ENCODE measurements around the gene ATP5F1D.

Gene ATP5F1D

GRCh38 chr19:1283917-1284292, 42.4 kb downstream of the ATP5F1D start:
- FAIRE-seq, result no peak

DNA sequence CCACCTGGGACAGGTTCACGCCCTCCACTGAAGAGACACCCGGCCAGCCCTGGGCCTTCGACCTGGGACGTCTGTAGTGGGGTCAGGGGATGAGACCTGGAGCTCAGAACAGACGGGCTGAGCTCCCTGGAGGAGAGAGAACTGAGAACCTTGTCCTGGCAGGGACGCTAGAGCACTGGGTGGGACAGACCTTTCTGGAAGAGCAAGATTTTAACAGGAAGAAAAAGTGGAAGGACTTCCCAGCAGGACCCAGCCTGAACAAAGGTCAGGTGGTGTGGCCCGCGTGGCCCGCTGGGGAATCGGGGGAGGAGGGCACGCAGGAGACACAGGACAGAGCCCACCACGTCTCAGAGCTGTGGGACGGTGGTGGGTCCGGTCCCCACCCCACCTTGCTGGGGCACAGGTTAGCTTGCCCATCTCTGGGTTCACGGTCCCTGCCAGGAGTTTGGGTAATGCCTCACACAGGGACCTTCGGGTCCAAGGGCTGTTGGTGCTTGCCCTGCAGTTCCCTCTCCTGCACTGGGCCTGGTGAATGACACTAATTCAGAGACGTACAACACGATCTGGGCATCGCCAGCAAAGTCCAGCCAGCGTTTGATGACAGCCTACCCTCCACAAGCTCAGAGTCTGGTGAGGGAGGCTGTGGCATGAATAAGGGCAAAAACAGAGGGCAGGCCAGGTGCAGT, 42.9 kb downstream of the ATP5F1D start:
- no peak for FAIRE-seq

DNA sequence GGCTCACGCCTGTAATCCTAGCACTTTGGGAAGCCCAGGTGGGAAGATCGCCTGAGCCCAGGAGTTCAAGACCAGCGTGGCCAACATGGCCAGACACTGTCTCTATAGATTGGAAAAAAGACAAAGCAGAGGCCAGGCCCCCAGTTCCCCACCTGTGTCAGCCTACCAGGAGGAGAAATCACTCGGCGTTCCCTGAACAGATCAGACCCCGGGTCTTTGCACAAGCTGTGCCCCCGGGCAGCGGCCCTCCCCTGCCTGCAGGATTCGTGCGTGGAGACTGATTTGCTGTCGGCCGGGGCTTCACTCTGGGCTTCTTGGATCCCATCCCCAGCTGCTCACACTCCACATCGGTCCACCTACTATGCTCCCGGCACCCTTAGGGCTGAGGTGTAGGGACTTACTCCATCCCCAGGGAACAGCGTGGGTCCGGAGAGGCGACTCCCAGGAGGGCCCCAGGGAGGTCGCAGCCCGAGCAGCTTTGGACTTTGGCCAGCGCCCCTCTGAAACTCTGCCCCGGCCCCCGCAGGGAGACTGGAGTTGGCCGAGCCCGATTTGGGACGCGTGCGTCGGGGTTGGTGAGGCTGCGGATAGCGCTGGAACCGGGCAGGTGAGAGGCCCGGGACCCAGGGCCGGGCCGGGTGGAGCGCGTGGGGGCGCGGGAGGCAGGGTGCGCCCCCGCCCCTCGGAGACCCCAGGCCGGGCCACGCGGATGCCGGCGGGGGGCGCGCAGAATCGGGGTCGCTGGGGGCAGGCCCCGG, 43.6 kb downstream of the ATP5F1D start:
- no peak for FAIRE-seq

GRCh38 chr19:1285737-1286360, 44.3 kb downstream of the ATP5F1D start, which contains the start of gene EFNA2:
EFNA2 (plus strand) TSS chr19:1285873; CDS start chr19:1286169, 296 bp downstream.
- FAIRE-seq, result no peak

DNA sequence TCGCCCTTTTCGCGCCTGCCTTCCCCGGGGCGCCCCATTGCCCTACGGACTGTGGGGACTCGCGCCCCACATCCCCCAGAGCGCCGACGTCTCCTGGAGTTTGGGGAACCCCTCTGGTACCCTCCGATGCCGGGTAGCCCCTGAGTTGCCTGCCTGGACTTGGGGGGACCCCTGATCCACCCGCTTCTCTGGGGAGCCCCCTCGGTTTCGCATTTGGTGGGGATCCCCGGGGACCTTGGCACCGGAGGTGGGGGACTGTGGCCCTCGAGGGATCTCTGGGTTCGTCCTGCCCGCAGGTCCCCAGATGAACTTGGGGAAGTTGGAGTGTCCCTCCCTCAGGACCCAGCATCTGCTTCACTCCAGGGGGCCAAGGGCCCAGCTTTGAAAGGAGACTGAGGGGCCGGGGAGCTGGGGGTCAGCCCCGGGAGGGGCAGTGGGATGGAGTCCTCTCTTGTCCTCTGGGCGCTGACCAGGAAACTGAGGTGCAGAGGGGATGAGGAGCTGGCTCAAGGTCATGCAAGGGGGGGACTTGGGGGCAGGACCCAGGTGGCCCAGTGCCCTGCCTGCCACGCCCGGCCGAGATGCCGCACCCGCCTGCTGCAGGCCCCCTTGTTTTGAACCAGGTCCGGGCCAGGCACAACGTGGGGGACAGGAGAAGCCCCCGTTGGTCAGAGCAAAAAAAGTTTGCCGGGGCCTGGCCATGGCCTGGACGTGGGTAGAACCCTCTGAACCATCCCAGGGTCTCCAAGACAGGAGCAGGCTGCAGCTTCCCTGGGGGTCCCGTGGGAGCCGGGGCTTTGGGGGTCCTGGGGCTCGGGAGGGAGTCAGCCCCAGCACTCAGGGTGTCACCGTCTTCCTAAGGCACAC, 45.2 kb downstream of the ATP5F1D start:
- no peak for FAIRE-seq

GRCh38 chr19:1287354-1288225, 46.0 kb downstream of the ATP5F1D start:
- FAIRE-seq, result no peak

- no peak for FAIRE-seq
Observed at GRCh38 chr19:1288226-1288612, 46.7 kb downstream of the ATP5F1D start.

DNA sequence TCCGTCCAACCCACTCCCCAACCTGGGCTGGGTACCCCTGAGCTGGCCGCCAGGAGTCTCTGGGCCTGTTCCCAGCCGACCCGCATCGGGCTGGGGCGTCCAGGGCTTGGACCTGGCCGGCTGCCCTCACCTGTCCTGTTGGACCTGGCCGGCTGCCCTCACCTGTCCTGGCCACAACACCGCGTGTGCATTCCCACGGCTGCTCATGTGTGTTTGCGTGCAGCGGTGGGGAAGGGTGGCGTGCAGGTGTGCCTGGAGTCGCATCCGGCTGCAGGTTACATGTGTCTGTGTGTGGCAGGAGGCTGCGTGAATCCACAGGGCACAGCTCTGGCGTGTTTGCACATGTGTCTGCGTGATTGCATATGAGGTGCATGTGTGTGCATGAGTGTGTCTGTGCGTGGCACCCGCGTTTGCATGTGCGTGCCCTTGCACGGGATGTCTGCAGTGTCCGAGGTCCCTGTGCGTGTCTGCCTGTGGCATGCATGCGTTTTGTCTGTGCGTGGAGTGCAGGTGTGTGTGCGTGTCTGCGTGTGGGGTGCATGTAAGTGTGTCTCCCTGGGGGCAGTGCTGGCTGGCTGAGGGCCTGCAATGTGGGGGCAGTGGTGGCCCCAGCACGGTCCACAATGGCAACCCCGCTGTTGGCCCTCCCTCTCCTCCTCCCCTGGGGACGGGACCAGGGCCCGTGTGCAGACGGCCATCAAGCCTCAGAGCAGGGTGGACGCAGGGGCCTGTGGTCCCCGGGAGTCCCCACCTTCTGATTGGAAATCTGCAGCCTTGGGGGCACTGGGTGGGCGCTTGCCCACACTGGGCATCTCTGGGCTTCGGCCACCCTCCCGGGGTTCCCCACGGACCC, 47.5 kb downstream of the ATP5F1D start:
- no peak for FAIRE-seq

DNA sequence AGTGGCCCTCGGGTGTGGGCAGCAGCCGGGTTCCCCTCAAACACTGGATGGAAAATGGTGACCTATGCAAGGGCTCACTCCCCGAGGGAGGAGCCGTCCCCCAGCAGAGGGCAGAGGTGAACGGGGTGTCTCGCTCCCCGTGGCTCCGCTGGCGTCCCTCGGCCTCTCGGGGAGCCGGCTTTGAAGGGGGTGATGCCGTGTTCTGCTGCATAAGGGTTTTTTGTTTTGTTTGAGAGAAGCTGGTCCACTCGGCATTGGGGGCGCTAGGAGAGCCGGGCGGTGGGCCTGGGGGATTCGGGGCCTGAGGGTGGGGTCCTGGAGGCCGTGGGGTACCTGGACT, 48.1 kb downstream of the ATP5F1D start:
- FAIRE-seq, result no peak

DNA sequence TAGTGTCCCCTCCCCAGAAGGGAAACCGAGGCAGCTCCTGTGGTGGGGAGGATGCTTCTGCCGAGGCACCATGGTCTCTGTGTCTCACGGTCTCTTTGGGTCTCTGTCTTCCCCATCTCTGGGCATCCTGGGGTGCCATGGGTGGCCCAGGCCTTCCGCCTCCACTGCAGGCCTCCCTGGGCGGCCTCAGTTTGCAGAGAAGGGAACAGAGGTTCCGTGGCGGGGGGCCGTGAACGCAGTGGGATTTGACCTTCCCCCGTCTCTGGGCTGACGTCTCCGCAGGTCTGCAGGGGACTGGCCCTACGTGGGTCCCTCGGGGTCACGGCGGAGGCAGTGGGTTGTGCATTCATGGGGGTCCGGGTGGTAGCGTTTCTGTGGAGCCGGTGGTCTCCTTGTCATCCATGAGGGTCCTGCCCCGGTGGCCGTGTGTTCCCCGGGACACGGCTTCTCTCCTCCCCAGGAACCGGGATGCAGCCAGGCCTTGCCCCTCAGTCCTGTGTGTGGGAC, 48.7 kb downstream of the ATP5F1D start:
- no peak for FAIRE-seq

DNA sequence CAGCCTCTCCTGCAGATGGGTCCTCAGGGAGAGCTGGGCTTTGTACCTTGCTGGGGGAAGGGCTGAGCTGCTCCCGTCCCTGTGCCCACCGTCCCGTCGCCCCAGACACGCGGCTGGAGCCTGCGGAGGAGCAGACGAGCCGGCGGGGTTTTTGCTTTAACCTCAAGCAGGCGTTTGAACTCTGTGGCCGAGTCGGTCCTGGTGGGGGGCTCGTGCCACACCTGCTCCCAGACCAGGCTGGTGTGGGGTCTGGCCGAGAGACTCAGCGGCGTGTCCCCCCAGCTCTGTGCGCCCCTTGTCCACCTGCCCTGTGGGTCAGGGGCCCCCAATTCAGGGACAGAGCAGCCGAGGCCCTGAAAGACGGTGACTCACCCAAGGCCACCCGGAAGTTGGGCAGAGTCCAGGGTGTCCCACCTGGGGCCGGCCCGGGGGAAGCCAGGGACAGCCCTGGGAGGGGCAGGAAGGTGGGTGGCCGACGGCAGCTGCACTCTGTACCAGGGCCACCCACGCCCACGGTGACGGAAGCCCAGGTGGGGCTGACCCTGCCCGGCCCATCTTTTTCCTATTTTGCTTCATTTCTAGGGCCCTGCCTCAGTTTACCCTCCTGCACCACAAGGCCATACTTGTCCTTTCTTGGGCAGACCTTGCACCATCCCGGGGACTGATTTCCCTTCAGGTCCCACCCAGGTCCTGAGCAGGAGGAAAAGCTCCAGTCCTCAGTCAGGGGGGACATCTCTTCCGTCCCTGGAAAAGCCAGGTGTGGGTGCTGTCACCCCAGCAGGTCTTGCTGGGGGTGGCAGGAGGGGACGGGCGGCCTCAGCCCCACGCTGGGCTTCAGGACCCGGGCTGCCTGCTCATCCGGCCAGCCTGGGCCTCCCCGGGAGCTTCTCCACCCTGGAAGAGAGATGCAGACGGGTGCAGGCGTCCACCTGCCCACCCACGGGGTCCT, 49.4 kb downstream of the ATP5F1D start:
- FAIRE-seq, result no peak

- no peak for FAIRE-seq
Observed at GRCh38 chr19:1291761-1292418, 50.3 kb downstream of the ATP5F1D start.

GRCh38 chr19:1292419-1293151, 51.0 kb downstream of the ATP5F1D start:
- no peak for FAIRE-seq

GRCh38 chr19:1293782-1294604, 52.4 kb downstream of the ATP5F1D start:
- FAIRE-seq, result no peak

All from islet of Langerhans (tissue), 1 donor.